K562 (cell line): ENCODE data around the gene ZNF865. TPM values are rescaled to one million over a fixed set of nuclear protein-coding genes. Genes with fewer than 3 reads are reported as not detected.

ENCODE experiments used
- ARID3B ChIP-seq: fragments of 250-450 bp; sonication (Bioruptor Pico); IDR thresholded peaks from 2 replicates; pipeline ENCODE4 v1.4.0; 2020; ENCODE audit warnings: borderline replicate concordance
- CLOCK ChIP-seq: fragments of 250-450 bp; sonication (Bioruptor Pico); IDR thresholded peaks from 2 replicates; pipeline ENCODE4 v1.4.0; 2020; ENCODE audit warnings: mild to moderate bottlenecking, moderate library complexity, borderline replicate concordance
- ETV6 ChIP-seq, 3 experiments: fragments of 150-350 bp in 1 of 3; sonication (generic) in 1 of 3; formaldehyde crosslinking in 1 of 3; IDR thresholded peaks; 2 replicates each; pipeline versions ENCODE4 v1.6.1 to v1.8.0; 2014 to 2022; ENCODE audit warnings: borderline replicate concordance in 2 of 3, low read depth in 2 of 3, antibody characterized with exemption in 1 of 3, low read length in 1 of 3, mild to moderate bottlenecking in 1 of 3, missing genetic modification reagents in 1 of 3
- FOXK2 ChIP-seq, 2 experiments: fragments of 450-650 bp; IDR thresholded peaks in 1 of 2; conservative IDR thresholded peaks in 1 of 2; 2 replicates each; pipeline ENCODE4 v1.6.1; 2016; ENCODE audit warnings: low read depth in 2 of 2, mild to moderate bottlenecking in 1 of 2
- FOXP1 ChIP-seq: sonication (generic); formaldehyde crosslinking; IDR thresholded peaks from 2 replicates; pipeline ENCODE4 v1.8.0; 2022; ENCODE audit warnings: mild to moderate bottlenecking, missing genetic modification reagents
- HDAC2 ChIP-seq: fragments of 450-650 bp; IDR thresholded peaks from 2 replicates; pipeline ENCODE4 v1.6.1; 2016; ENCODE audit warnings: mild to moderate bottlenecking
- HNRNPUL1 ChIP-seq: fragments of 200-400 bp; formaldehyde crosslinking; IDR thresholded peaks from 2 replicates; pipeline ENCODE4 v1.6.1; 2017; ENCODE audit warnings: low read length
- MAX ChIP-seq: sonication (generic); formaldehyde crosslinking; IDR thresholded peaks from 2 replicates; pipeline ENCODE4 v1.9.0; 2022; ENCODE audit warnings: mild to moderate bottlenecking, missing genetic modification reagents
- MLLT1 ChIP-seq, 2 experiments: fragments of 450-650 bp; IDR thresholded peaks; 2 replicates each; pipeline ENCODE4 v1.6.1; 2016
- PHTF2 ChIP-seq: fragments of 250-450 bp; sonication (Bioruptor Pico); IDR thresholded peaks from 2 replicates; pipeline ENCODE4 v1.5.0; 2021; ENCODE audit warnings: mild to moderate bottlenecking
- RFX1 ChIP-seq: fragments of 450-650 bp; IDR thresholded peaks from 2 replicates; pipeline ENCODE4 v1.6.1; 2016; ENCODE audit warnings: mild to moderate bottlenecking, moderate library complexity
- SMAD3 ChIP-seq: fragments of 450-650 bp; formaldehyde crosslinking; conservative IDR thresholded peaks from 2 replicates; pipeline ENCODE4 v1.4.0; 2020; ENCODE audit warnings: mild to moderate bottlenecking
- SMARCE1 ChIP-seq: fragments of 450-650 bp; IDR thresholded peaks from 2 replicates; pipeline ENCODE4 v1.7.1; 2016; ENCODE audit warnings: mild to moderate bottlenecking
- STAG1 ChIP-seq: sonication (generic); formaldehyde crosslinking; IDR thresholded peaks from 2 replicates; pipeline ENCODE4 v1.5.0; 2020; ENCODE audit warnings: missing genetic modification reagents, borderline replicate concordance
- TEAD2 ChIP-seq: fragments of 450-650 bp; IDR thresholded peaks from 2 replicates; pipeline ENCODE4 v1.6.1; 2016; ENCODE audit warnings: missing genetic modification characterization, control low read depth, missing compliant biosample characterization
- TRIM28 ChIP-seq: fragments of 450-650 bp; IDR thresholded peaks from 2 replicates; pipeline ENCODE4 v1.6.1; 2017
- VEZF1 ChIP-seq: fragments of 200-800 bp; sonication (Bioruptor generic); IDR thresholded peaks from 2 replicates; pipeline ENCODE4 v1.6.1; 2017; ENCODE audit warnings: missing genetic modification characterization, missing compliant biosample characterization
- ZC3H8 ChIP-seq: fragments of 450-650 bp; IDR thresholded peaks from 2 replicates; pipeline ENCODE4 v1.6.1; 2017
- ZFP30 ChIP-seq: fragments of 250-450 bp; sonication (Bioruptor Pico); IDR thresholded peaks from 2 replicates; pipeline ENCODE4 v1.8.0; 2022; ENCODE audit warnings: moderate library complexity, mild to moderate bottlenecking, inconsistent platforms, borderline replicate concordance
- ZNF431 ChIP-seq: sonication (generic); formaldehyde crosslinking; IDR thresholded peaks from 2 replicates; pipeline ENCODE4 v1.8.0; 2022; ENCODE audit warnings: mild to moderate bottlenecking, missing genetic modification reagents
- polyA plus RNA-seq, 8 experiments: library from polyadenylated mRNA; depleted of rRNA in 4 of 8; stranded (reverse) in 5 of 8; unstranded in 3 of 8; fragments of >200 nt; fragmentation: Nextera tagmentation in 2 of 8; fragmentation: Illumina TruSeq in 1 of 8; extraction: Ambion mirVana in 2 of 8; extraction: Trizol in 1 of 8; gene quantifications; 2 replicates each; pipeline versions ENCODE4 v1.2.1 to v1.2.3, GENCODE V29; 2011 to 2014; ENCODE audit warnings: inconsistent platforms in 1 of 8, missing spikeins in 1 of 8
- total RNA-seq, 7 experiments: library from RNA; depleted of rRNA in 6 of 7; stranded (reverse); fragments of >200 nt in 6 of 7; fragmentation: Illumina TruSeq in 2 of 7; extraction: Trizol in 2 of 7; gene quantifications; 2 replicates each; pipeline versions ENCODE4 v1.2.1 to v1.2.3, GENCODE V29; 2011 to 2021; ENCODE audit warnings: low replicate concordance in 1 of 7

Gene ZNF865
- total and polyA plus RNA-seq, 9 of the 15 experiments (the other 6 are each of a cell fraction or from before 2014, with no cell fraction given), result 0.40 to 18.8 (median 1.6) TPM; not detected in 2

GRCh38 chr19:55647732-55648584 lies 42.5 kb downstream of the ZNF865 start, which contains the start of gene CCDC106 (continued):
- no peak for TF ChIP-seq RFX1
- no peak for TF ChIP-seq FOXK2 (conservative IDR thresholded peaks at IDR 0.05 in 1 of 2, IDR thresholded peaks at IDR 0.05 in 1 of 2; ENCODE audit: low read depth in 2 of 2)
- peak; percentile 66; the same call in 1 of the 2 replicates for TF ChIP-seq ZNF431 (CRISPR knock-in tag)
- TF ChIP-seq SMARCE1, result no peak
- no peak for TF ChIP-seq ZFP30 (CRISPR knock-in tag)
- TF ChIP-seq FOXP1 (CRISPR knock-in tag), result 0 out of 2 replicates have a peak, but pooled peaks have one; percentile 10
- TF ChIP-seq ARID3B (CRISPR knock-in tag), result no peak
- TF ChIP-seq CLOCK (CRISPR knock-in tag), result no peak
- no peak for TF ChIP-seq ZC3H8
- TF ChIP-seq HNRNPUL1, result no peak
- TF ChIP-seq ETV6 (IDR thresholded peaks at IDR 0.05; ENCODE audit: borderline replicate concordance in 1 of 2, low read depth in 2 of 2, low read length in 1 of 2), result no peak
- TF ChIP-seq ETV6 (CRISPR knock-in tag; IDR thresholded peaks at IDR 0.05; ENCODE audit: borderline replicate concordance), result no peak; the same call in 1 of the 2 replicates
- no peak for TF ChIP-seq PHTF2
- TF ChIP-seq TEAD2, result no peak
- TF ChIP-seq TRIM28, result no peak; the same call in 1 of the 2 replicates
- peak in 1 of 2 experiments; percentile 41; a peak in 1 of 4 replicates for TF ChIP-seq MLLT1 (IDR thresholded peaks at IDR 0.05)
- no peak for TF ChIP-seq STAG1 (CRISPR knock-in tag)
- peak; percentile 59; the same call in 1 of the 2 replicates for TF ChIP-seq HDAC2
- TF ChIP-seq MAX (CRISPR knock-in tag), result 0 out of 2 replicates have a peak, but pooled peaks have one; percentile 14
- peak; percentile 98 for TF ChIP-seq VEZF1
- no peak for TF ChIP-seq SMAD3 (CRISPR knock-in tag)
